Effector memory CD4-positive, alpha-beta T cell (primary cell): ENCODE data around the gene PKP1.

Source experiments
- DNase-seq, 3 donors: peaks; one replicate each; pipeline ENCODE4 v3.0.0-alpha.2; 2020
- H3K27ac ChIP-seq: 2 replicates; pipeline ENCODE4 v1.7.0; 2013; ENCODE audit warnings: mild to moderate bottlenecking, low read length, moderate library complexity; ENCODE audit not compliant: insufficient read depth, poor library complexity, severe bottlenecking
- H3K27me3 ChIP-seq: replicated peaks from 2 replicates; pipeline ENCODE4 v1.7.0; 2013; ENCODE audit warnings: mild to moderate bottlenecking, low read length; ENCODE audit not compliant: insufficient read depth, control insufficient read depth, poor library complexity, severe bottlenecking
- H3K36me3 ChIP-seq: 2 replicates; pipeline ENCODE4 v1.7.0; 2013; ENCODE audit warnings: mild to moderate bottlenecking, low read length, moderate library complexity; ENCODE audit not compliant: control insufficient read depth, insufficient read depth
- H3K4me1 ChIP-seq: 2 replicates; pipeline ENCODE4 v1.7.0; 2013; ENCODE audit warnings: low read length, mild to moderate bottlenecking; ENCODE audit not compliant: control insufficient read depth, insufficient read depth, poor library complexity, severe bottlenecking
- H3K4me3 ChIP-seq: 2 replicates; pipeline ENCODE4 v1.7.0; 2013; ENCODE audit warnings: low read length, low read depth, mild to moderate bottlenecking; ENCODE audit not compliant: insufficient read depth, poor library complexity, severe bottlenecking
- H3K9me3 ChIP-seq: 2 replicates; pipeline ENCODE4 v1.7.0; 2013; ENCODE audit warnings: mild to moderate bottlenecking, low read length, moderate library complexity; ENCODE audit not compliant: control insufficient read depth

PKP1 gene

GRCh38 chr1:201260648-201261311, 22.5 kb upstream of the PKP1 start:
- H3K9me3 ChIP-seq: no peaks in the 10 kb centered on the region
- no peak for DNase-seq
- H3K4me3 ChIP-seq: no peak overlapping the region
- H3K27me3 ChIP-seq: no peaks in the 10 kb centered on the region
- H3K36me3 ChIP-seq: no peaks in the 10 kb centered on the region
- H3K4me1 ChIP-seq: no peaks in the 10 kb centered on the region
- H3K27ac ChIP-seq: no peak overlapping the region

- Histone ChIP-seq H3K4me3 (no peak overlapping the region), H3K27ac (no peak overlapping the region), H3K27me3 (no peaks in the 10 kb centered on the region), H3K9me3 (no peaks in the 10 kb centered on the region), H3K36me3 (no peaks in the 10 kb centered on the region), H3K4me1 (no peaks in the 10 kb centered on the region)
- no peak for DNase-seq
Measured at GRCh38 chr1:201261771-201262547, 21.3 kb upstream of the PKP1 start.

- no peaks in the 10 kb centered on the region for H3K27me3 ChIP-seq
- H3K27ac ChIP-seq: no peak overlapping the region
- no peak for DNase-seq
- no peaks in the 10 kb centered on the region for H3K9me3 ChIP-seq
- H3K4me3 ChIP-seq: no peak overlapping the region
- H3K36me3 ChIP-seq: no peaks in the 10 kb centered on the region
- no peaks in the 10 kb centered on the region for H3K4me1 ChIP-seq
Measured at GRCh38 chr1:201262963-201263608, 20.2 kb upstream of the PKP1 start.

GRCh38 chr1:201264072-201264471, 19.2 kb upstream of the PKP1 start:
- no peak overlapping the region for H3K4me3 ChIP-seq
- H3K9me3 ChIP-seq: no peaks in the 10 kb centered on the region
- H3K4me1 ChIP-seq: no peaks in the 10 kb centered on the region
- no peaks in the 10 kb centered on the region for H3K36me3 ChIP-seq
- H3K27ac ChIP-seq: no peak overlapping the region
- DNase-seq: no peak
- no peaks in the 10 kb centered on the region for H3K27me3 ChIP-seq

GRCh38 chr1:201264554-201264953, 18.8 kb upstream of the PKP1 start:
- Histone ChIP-seq H3K4me1 (no peaks in the 10 kb centered on the region), H3K27ac (no peak overlapping the region), H3K27me3 (no peaks in the 10 kb centered on the region), H3K4me3 (no peak overlapping the region), H3K9me3 (no peaks in the 10 kb centered on the region), H3K36me3 (no peaks in the 10 kb centered on the region)
- DNase-seq: no peak

GRCh38 chr1:201265756-201266155, 17.6 kb upstream of the PKP1 start:
- no peak for DNase-seq
- H3K27ac ChIP-seq: no peak overlapping the region
- no peak overlapping the region for H3K4me3 ChIP-seq
- no peaks in the 10 kb centered on the region for H3K36me3 ChIP-seq
- H3K4me1 ChIP-seq: no peaks in the 10 kb centered on the region
- no peaks in the 10 kb centered on the region for H3K27me3 ChIP-seq
- H3K9me3 ChIP-seq: no peaks in the 10 kb centered on the region

GRCh38 chr1:201266276-201266675, 17.0 kb upstream of the PKP1 start:
- no peak overlapping the region for H3K4me3 ChIP-seq
- no peaks in the 10 kb centered on the region for H3K9me3 ChIP-seq
- H3K27ac ChIP-seq: no peak overlapping the region
- no peaks in the 10 kb centered on the region for H3K27me3 ChIP-seq
- H3K4me1 ChIP-seq: no peaks in the 10 kb centered on the region
- DNase-seq: no peak
- H3K36me3 ChIP-seq: no peaks in the 10 kb centered on the region

GRCh38 chr1:201266774-201267173, 16.5 kb upstream of the PKP1 start:
- no peaks in the 10 kb centered on the region for H3K9me3 ChIP-seq
- no peak overlapping the region for H3K27ac ChIP-seq
- H3K27me3 ChIP-seq: no peaks in the 10 kb centered on the region
- DNase-seq: no peak
- H3K36me3 ChIP-seq: no peaks in the 10 kb centered on the region
- no peaks in the 10 kb centered on the region for H3K4me1 ChIP-seq
- H3K4me3 ChIP-seq: no peak overlapping the region

GRCh38 chr1:201267481-201268229, 15.7 kb upstream of the PKP1 start:
- Histone ChIP-seq H3K36me3 (no peaks in the 10 kb centered on the region), H3K27me3 (no peaks in the 10 kb centered on the region), H3K27ac (no peak overlapping the region), H3K9me3 (no peaks in the 10 kb centered on the region), H3K4me3 (no peak overlapping the region), H3K4me1 (no peaks in the 10 kb centered on the region)
- DNase-seq: no peak
